HG02884 (cell line): ENCODE data around the gene DIDO1.
A peak's percentile ranks its signal among the peaks of the same experiment; 100 is the strongest.

Experiments used
- ATAC-seq: cut with Tn5 transposase; IDR thresholded peaks from one replicate; pipeline ENCODE4 v1.9.1; 2021; ENCODE audit warnings: mild to moderate bottlenecking, moderate library complexity; ENCODE audit not compliant: unreplicated experiment

The DIDO1 gene

GRCh38 chr20:62913043-62913630 is 13.2 kb downstream of the DIDO1 start:
- no peak for ATAC-seq

- ATAC-seq = no peak
These were observed 14.5 kb downstream of the DIDO1 start for GRCh38 chr20:62911701-62912280.

GRCh38 chr20:62910777-62911497 is 15.4 kb downstream of the DIDO1 start:
- no peak for ATAC-seq

- no peak for ATAC-seq
These were observed 16.0 kb downstream of the DIDO1 start for GRCh38 chr20:62910217-62910766.

- no peak for ATAC-seq
These were observed 17.1 kb downstream of the DIDO1 start for GRCh38 chr20:62908971-62909791.

- no peak for ATAC-seq
These were observed 18.7 kb downstream of the DIDO1 start for GRCh38 chr20:62907384-62908317.

- no peak for ATAC-seq
These were observed 19.5 kb downstream of the DIDO1 start for GRCh38 chr20:62906647-62907375.

GRCh38 chr20:62906209-62906608 is 20.1 kb downstream of the DIDO1 start:
- ATAC-seq = no peak

- ATAC-seq = no peak
These were observed 20.7 kb downstream of the DIDO1 start for GRCh38 chr20:62905536-62906117.

GRCh38 chr20:62902926-62903615 is 23.2 kb downstream of the DIDO1 start:
- no peak for ATAC-seq

GRCh38 chr20:62901891-62902290 is 24.4 kb downstream of the DIDO1 start:
- no peak for ATAC-seq

GRCh38 chr20:62900692-62901584 is 25.4 kb downstream of the DIDO1 start:
- peak; percentile 17 for ATAC-seq

GRCh38 chr20:62900052-62900691 is 26.1 kb downstream of the DIDO1 start:
- ATAC-seq = peak; percentile 70

GRCh38 chr20:62899633-62900051 is 26.7 kb downstream of the DIDO1 start:
- no peak for ATAC-seq

GRCh38 chr20:62898970-62899632 is 27.2 kb downstream of the DIDO1 start:
- ATAC-seq = no peak
